Uterus (tissue), 2 donors: ENCODE data around the gene BNC2.

Source experiments
- POLR2A ChIP-seq, 2 donors: fragments of 450-650 bp; IDR thresholded peaks; one replicate each; pipeline ENCODE4 v1.6.1; 2016; ENCODE audit warnings: antibody characterized with exemption in 2 of 2, mild to moderate bottlenecking in 1 of 2, moderate library complexity in 1 of 2
- TF ChIP-seq, protein P1 (sequence below), 4 experiments: fragments of 200-600 bp in 2 of 4; fragments of 450-650 bp in 2 of 4; sonication (generic) in 2 of 4; IDR thresholded peaks; one replicate each; pipeline ENCODE4 v1.5.1; 2016 to 2019; ENCODE audit warnings: antibody characterized with exemption in 4 of 4, mild to moderate bottlenecking in 2 of 4, moderate library complexity in 1 of 4

- no peak for TF ChIP-seq POLR2A (IDR thresholded peaks at IDR 0.05)
- TF ChIP-seq, protein P1, sequence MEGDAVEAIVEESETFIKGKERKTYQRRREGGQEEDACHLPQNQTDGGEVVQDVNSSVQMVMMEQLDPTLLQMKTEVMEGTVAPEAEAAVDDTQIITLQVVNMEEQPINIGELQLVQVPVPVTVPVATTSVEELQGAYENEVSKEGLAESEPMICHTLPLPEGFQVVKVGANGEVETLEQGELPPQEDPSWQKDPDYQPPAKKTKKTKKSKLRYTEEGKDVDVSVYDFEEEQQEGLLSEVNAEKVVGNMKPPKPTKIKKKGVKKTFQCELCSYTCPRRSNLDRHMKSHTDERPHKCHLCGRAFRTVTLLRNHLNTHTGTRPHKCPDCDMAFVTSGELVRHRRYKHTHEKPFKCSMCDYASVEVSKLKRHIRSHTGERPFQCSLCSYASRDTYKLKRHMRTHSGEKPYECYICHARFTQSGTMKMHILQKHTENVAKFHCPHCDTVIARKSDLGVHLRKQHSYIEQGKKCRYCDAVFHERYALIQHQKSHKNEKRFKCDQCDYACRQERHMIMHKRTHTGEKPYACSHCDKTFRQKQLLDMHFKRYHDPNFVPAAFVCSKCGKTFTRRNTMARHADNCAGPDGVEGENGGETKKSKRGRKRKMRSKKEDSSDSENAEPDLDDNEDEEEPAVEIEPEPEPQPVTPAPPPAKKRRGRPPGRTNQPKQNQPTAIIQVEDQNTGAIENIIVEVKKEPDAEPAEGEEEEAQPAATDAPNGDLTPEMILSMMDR (IDR thresholded peaks at IDR 0.05), result no peak
Observed at GRCh38 chr9:16384993-16385392, 485.5 kb downstream of the BNC2 start.
